Esophagus muscularis mucosa (tissue), 4 donors: Measurements from ENCODE around the gene CNNM2. TPM values are rescaled to one million over a fixed set of nuclear protein-coding genes. Genes with fewer than 3 reads are reported as not detected.

ENCODE experiments used
- DNase-seq: peaks from one replicate; pipeline ENCODE4 v3.0.0-alpha.2; 2017; ENCODE audit errors: extremely low spot score
- H3K27ac ChIP-seq, 4 donors: fragments of 200-600 bp; sonication (generic); replicated peaks in 1 of 4; 1 replicate in 3 of 4; 2 replicates in 1 of 4; pipeline ENCODE4 v1.5.1; 2016 to 2019; ENCODE audit warnings: mild to moderate bottlenecking in 1 of 4
- H3K27me3 ChIP-seq, 4 donors: fragments of 200-600 bp; sonication (generic); one replicate each; pipeline versions ENCODE4 v1.5.1 to v1.6.0; 2016 to 2019
- H3K36me3 ChIP-seq, 4 donors: fragments of 200-600 bp; sonication (generic); one replicate each; pipeline ENCODE4 v1.5.1; 2016 to 2019
- H3K4me1 ChIP-seq, 4 donors: fragments of 200-600 bp; sonication (generic); one replicate each; pipeline ENCODE4 v1.5.1; 2016 to 2019
- H3K4me3 ChIP-seq, 4 donors: fragments of 200-600 bp; sonication (generic); 1 replicate in 2 of 4; 2 replicates in 2 of 4; pipeline ENCODE4 v1.5.1; 2016 to 2019; ENCODE audit warnings: mild to moderate bottlenecking in 4 of 4, moderate library complexity in 1 of 4
- H3K9me3 ChIP-seq, 4 donors: fragments of 200-600 bp; sonication (generic); 1 replicate in 3 of 4; 2 replicates in 1 of 4; pipeline ENCODE4 v1.5.1; 2016 to 2019
- CTCF ChIP-seq, 3 experiments: fragments of 200-600 bp in 2 of 3; fragments of 450-650 bp in 1 of 3; sonication (generic) in 2 of 3; IDR thresholded peaks; one replicate each; pipeline ENCODE4 v1.5.1; 2017 to 2019; ENCODE audit warnings: antibody characterized with exemption in 3 of 3, mild to moderate bottlenecking in 2 of 3, moderate library complexity in 1 of 3
- EP300 ChIP-seq: sonication (generic); formaldehyde crosslinking; IDR thresholded peaks from one replicate; pipeline ENCODE4 v1.6.1; 2017; ENCODE audit warnings: antibody characterized with exemption
- POLR2A ChIP-seq: fragments of 450-650 bp; IDR thresholded peaks from one replicate; pipeline ENCODE4 v1.6.1; 2017; ENCODE audit warnings: antibody characterized with exemption, moderate library complexity, mild to moderate bottlenecking, low read depth
- POLR2AphosphoS5 ChIP-seq, 2 donors: sonication (generic); formaldehyde crosslinking; IDR thresholded peaks; one replicate each; pipeline ENCODE4 v1.6.1; 2017; ENCODE audit warnings: antibody characterized with exemption in 2 of 2
- WGBS: methylation state at CpG from one replicate; pipeline ENCODE4 v1.1.5; 2018; 5-methylcytosine and 5-hydroxymethylcytosine counted together
- intact Hi-C: fragments of 100-400 bp; cut with DNase I; formaldehyde crosslinking; loops from one replicate; pipeline ENCODE4 v1.15.1; 2023
- total RNA-seq, 4 donors: library from RNA; depleted of rRNA; stranded (reverse); fragments of >200 nt; gene quantifications; one replicate each; pipeline versions ENCODE4 v1.1.0 to v1.2.1, GENCODE V29; 2016

CNNM2 gene
- total RNA-seq, 4 donors from 2014 or later: 4.0 to 9.3 (median 5.4) TPM

- intact Hi-C loops: no loop called here
- TF ChIP-seq POLR2AphosphoS5 (IDR thresholded peaks at IDR 0.05): peak; percentile 57 to 62
- TF ChIP-seq EP300: no peak
- TF ChIP-seq POLR2A: no peak
- peak in 2 of 3 experiments; percentile 15 to 18 for TF ChIP-seq CTCF (IDR thresholded peaks at IDR 0.05)
- 3% methylated on average over 2 of the region's 2 CpGs for WGBS
- no peaks in the 10 kb centered on the region for H3K9me3 ChIP-seq
- H3K27ac ChIP-seq: peak overlapping the region; percentile 69 to 84 (median 75)
- peak overlapping the region in 3 of 4 donors; percentile 6 to 26 (median 9) for H3K4me3 ChIP-seq
- peaks cover 0 to 9% (median 0%) of the 10 kb centered on the region in 4 donors for H3K36me3 ChIP-seq
- no peaks in the 10 kb centered on the region for H3K27me3 ChIP-seq
- H3K4me1 ChIP-seq: peaks cover 44 to 66% (median 61%) of the 10 kb centered on the region in 4 donors
- DNase-seq: no peak
Observed at GRCh38 chr10:103111031-103111917, 193.2 kb downstream of the CNNM2 start.

- Histone ChIP-seq H3K27ac (peak overlapping the region; percentile 69 to 84 (median 75)), H3K36me3 (peaks cover 0 to 6% (median 0%) of the 10 kb centered on the region in 4 donors), H3K27me3 (no peaks in the 10 kb centered on the region), H3K4me1 (peaks cover 45 to 64% (median 61%) of the 10 kb centered on the region in 4 donors), H3K9me3 (no peaks in the 10 kb centered on the region), H3K4me3 (peak overlapping the region in 1 of 4 donors; percentile 9)
- no peak for DNase-seq
- 79% methylated on average over 4 of the region's 4 CpGs for WGBS
- TF ChIP-seq EP300: no peak
- TF ChIP-seq POLR2A: no peak
- TF ChIP-seq CTCF (IDR thresholded peaks at IDR 0.05): no peak
- TF ChIP-seq POLR2AphosphoS5 (IDR thresholded peaks at IDR 0.05): no peak
- intact Hi-C loops: no loop called here
Observed at GRCh38 chr10:103111918-103112877, 194.1 kb downstream of the CNNM2 start.

GRCh38 chr10:103114876-103115275, 196.8 kb downstream of the CNNM2 start:
- Histone ChIP-seq H3K4me3 (no peak overlapping the region), H3K27ac (no peak overlapping the region), H3K4me1 (peaks cover 40 to 65% (median 57%) of the 10 kb centered on the region in 4 donors), H3K9me3 (no peaks in the 10 kb centered on the region), H3K27me3 (no peaks in the 10 kb centered on the region), H3K36me3 (no peaks in the 10 kb centered on the region)
- no peak for DNase-seq
- TF ChIP-seq CTCF (IDR thresholded peaks at IDR 0.05) (no peak), POLR2AphosphoS5 (IDR thresholded peaks at IDR 0.05) (no peak), EP300 (no peak), POLR2A (no peak)
- WGBS: 97% methylated on average over 6 of the region's 6 CpGs
- intact Hi-C loops: no loop called here

GRCh38 chr10:103117247-103117646, 199.2 kb downstream of the CNNM2 start:
- Histone ChIP-seq H3K4me1 (peaks cover 40 to 65% (median 56%) of the 10 kb centered on the region in 4 donors), H3K36me3 (no peaks in the 10 kb centered on the region), H3K27me3 (no peaks in the 10 kb centered on the region), H3K4me3 (no peak overlapping the region), H3K9me3 (no peaks in the 10 kb centered on the region), H3K27ac (no peak overlapping the region)
- DNase-seq: no peak
- intact Hi-C loops: no loop called here
- TF ChIP-seq CTCF (IDR thresholded peaks at IDR 0.05): no peak
- TF ChIP-seq POLR2AphosphoS5 (IDR thresholded peaks at IDR 0.05): no peak
- no peak for TF ChIP-seq EP300
- no peak for TF ChIP-seq POLR2A
- WGBS: 87% methylated on average over 2 of the region's 2 CpGs
